HG03135 (cell line): Measurements from ENCODE around the gene OR2V2.

Experiments
- ATAC-seq: cut with Tn5 transposase; IDR thresholded peaks from one replicate; pipeline ENCODE4 v1.9.1; 2021; ENCODE audit warnings: mild to moderate bottlenecking, moderate library complexity; ENCODE audit not compliant: unreplicated experiment

The OR2V2 gene

DNA sequence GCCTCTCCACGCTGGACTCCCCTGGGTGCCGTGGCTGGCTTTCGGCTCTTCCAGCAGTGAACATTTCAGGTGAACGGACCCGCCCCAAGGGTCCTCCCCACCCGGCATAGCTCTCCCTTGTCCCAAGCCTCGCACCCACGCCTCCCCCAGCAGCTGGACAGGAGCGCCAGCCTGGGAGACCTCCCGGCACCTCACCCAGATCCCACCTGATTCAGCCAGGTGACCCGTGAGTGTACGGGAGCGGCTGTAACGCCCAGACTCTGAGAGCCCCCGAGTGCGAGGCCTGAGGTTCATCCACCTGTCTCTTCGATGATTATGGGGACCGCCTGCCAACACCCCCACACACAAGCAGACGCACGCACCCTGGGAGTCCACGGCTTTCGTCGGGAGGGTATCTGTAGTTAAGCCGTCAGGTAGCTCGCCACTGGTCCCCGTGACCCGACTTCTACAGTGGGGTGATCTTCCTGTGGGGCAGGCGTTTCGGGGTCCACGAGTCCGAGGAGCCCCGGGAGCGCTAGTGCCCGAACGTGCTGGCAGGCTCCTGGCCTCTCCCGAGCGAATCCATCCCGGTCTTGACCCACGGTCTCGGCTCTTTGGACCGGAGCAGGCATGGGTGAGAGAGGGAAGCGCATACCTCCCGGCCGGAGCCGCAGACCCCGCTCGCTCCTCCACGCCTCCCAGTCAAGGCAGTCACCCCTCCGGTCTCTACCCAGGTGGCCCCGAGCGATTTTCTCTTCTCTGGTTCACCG lies 42.8 kb downstream of the OR2V2 start:
- ATAC-seq, result no peak

DNA sequence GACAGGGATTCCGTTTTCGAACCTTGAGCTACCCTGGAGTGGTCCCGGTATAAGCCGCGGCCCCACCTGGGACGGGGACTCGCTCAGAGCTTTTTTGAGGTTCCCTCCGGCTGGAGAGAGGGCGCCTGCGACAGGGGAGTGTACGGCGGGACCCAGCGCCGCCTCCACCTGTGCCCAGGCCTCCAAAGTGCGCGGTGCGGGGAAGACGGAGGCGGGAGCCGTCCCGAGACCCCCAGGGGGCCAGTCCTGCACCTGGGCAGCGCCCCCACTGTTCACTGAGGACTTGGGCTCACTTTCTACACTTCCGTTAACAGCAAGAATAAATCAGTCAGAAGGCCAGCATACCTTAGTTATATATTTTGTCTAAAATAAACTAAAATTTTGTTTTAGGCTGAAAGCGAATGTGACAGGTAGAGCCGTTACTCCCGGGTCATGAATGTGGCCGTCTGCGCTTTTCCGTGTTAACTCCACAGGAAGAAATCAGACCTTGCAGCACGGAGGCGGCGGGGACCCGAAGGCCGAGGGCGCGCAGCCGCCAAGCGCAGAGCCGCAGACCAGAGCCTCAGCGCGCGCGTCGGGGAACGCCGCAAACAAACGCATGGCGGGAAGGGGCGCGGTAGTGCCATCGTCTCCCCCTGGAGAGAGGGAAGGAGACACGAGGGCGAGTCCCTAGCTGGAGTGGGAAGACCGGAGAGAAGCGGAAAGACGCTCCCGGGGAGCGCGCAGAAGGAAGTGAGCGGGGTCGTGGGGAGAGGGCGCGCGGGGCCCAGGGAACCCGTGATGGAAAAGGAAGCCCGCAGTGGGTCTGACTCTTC lies 43.5 kb downstream of the OR2V2 start:
- ATAC-seq, result peak; percentile 5

DNA sequence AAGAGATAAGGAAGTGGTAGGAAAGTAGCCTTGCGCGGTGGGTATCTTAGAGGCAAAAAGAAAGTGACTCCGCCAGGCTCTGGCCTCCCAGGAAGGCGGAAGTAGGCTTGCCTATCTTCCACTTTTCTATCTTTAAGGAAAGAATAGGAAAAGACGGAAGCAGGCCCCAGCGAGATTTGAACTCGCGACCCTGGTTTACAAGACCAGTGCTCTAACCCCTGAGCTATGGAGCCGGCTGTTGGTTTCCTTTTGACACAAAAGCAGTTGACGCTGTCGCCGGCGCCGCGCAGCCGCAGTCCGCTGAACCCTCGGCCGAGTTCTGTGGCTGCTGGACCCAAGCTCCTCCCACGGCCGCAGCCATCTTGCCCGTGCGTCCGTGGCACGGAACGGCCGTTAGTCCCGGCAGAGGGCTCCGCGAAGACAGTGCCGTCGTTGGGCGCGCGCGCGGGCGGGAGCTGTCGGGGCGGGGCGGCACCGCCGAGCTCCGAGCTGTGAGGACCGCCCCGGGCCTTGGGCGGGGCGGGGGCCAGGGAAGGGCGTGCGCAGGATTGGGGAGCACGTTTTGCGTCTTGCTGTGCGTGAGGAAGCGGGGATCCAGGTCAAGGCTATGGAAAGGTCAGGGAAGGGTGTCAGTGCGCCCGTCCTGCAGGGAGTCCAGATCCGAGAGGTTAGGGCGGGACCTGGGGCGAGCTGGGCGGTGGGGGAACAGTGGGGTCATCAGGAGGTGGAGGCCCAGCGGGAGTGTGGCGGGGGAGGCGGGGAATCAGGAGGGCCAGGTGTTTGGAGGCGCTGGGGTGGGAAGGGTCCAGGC lies 44.3 kb downstream of the OR2V2 start:
- peak; percentile 49 for ATAC-seq

DNA sequence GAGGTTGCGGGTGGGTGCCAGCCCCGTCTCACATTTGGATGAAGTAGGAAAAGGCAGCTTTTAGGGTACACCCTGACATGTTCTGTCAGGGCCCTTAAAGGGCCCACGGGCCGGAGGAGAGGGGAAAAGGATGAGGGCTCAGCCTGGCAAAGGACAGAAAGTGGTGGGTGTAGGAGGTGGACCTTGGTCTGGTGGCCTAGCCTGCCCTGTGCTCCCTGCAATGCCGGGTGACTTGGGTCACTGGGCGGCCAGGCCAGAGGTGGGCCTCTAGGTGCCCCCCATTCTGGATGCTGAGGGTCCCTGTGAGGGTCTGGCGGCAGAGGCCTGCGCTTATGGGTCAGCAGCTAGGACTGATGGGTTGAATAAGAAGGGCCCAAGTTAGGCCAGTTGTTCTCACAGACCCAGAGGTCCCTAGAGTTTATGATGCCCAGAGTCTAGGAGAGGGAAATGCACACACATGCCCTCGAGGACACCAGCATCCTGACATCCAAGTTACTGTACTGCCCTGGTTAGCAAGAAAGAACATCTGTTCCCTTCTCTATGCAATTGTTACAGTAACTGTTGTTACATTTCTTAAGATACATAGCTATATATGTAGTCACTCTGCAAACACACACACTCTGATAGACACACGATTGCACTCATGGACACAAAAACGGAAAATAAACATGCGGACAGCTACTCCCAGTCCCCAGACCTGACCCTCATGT lies 45.1 kb downstream of the OR2V2 start:
- ATAC-seq, result no peak

DNA sequence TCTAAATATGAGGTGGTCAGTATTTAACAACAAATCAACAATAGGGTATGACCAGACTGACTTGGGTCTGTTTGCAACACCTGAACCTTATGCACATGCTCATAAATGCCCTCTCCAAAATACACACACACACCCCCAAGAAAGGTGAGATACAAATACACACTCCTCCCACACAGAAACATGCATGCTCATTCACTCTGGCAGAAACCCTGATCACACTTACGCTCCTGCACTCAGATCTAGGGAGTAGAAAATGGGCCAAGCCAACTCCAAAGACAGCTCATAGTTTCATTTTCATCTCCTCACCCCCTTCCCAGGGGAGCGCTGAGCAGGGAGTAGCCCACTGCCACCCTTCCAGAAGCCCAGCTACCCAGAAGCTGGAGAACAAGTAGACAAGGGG lies 46.3 kb downstream of the OR2V2 start:
- no peak for ATAC-seq

DNA sequence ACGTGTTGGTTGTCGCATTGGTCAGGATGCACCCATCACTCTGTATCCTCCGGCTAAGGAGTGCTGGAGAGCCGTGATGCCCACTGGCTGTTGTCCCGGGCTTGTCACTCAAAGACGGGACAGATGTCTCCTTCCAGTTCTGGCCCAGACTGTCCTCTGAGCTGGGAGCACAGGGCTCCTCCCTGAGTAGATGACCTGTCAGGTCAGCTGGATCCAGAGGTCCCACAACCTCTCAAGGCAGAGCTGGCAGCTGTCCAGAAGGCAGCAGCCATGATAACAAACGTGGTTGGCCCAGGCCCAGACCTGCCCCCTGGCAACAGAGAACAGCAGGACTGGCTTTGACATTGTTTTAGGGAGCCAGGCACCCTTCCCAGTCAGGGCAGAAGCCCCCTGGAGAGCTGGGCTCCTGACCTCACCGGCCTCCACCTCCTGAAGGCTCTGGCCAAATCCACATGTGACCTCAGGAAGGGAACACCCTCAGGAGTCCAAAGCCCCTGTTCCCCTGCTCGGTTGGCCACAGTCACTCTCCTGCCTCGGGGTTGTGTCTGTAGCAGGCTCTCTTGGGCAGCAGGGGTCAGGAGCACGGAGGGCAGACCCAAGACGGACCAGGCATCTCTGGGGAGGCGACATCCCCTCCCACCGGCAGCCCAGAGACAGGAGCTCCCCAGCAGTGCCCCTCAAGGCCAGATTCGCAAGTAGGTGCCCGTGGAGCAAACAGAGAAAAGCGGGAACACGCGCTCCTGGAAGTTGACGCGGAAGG lies 47.3 kb downstream of the OR2V2 start:
- no peak for ATAC-seq

DNA sequence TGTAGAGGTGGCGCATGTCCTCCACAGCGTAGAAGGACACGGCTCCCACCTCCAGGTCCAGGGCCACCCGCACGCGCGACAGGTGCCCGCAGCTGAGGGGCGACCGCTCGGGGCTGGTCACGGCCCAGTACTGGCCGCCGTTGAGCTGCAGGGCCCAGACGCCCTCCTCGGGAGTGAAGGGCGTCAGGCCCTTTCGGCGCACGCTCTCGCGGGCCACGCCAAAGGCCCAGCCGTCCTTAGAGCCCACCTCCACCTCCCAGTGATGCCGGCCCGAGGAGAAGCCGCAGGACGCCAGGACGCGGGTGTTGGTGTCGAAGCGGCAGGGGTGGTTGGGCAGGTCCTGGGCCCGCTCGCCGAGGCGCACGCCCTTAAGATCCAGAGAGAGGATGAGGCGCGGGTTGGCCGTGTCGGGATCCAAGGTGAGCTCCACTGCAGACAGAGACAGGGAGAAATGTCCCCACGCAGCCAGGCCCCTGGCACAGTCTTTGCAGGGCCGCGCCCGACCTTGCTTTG lies 47.9 kb downstream of the OR2V2 start:
- ATAC-seq, result no peak

DNA sequence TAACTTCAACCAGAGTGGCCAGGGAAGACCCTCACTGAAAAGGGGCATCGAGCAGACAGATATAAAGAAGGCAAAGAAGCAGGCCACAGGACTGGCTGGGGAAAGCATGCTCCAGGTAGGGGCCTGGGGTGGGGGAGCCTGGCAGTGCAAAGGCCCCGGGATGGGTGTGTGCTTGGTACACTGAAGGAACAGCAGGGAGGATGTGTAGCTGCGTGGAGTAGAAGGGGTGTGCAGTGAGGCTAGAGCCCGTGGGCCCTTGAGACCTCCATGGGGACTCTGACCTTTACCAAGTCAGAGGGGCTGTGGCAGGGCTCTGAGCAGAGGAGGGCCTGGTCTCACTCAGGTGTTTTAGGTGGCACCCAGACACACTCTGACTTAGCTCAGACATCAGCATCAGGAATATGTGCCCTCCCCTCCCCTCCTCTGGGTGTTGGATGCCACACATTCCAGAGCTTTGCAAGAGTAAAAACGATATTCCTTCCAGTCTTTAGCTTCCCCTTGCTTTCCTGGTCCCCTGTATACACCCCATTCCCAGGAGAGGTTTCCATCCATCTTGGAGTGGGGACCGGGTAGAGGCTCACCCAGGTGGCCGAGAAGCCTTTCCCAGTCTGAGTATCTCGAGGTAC lies 50.1 kb downstream of the OR2V2 start:
- ATAC-seq, result no peak

DNA sequence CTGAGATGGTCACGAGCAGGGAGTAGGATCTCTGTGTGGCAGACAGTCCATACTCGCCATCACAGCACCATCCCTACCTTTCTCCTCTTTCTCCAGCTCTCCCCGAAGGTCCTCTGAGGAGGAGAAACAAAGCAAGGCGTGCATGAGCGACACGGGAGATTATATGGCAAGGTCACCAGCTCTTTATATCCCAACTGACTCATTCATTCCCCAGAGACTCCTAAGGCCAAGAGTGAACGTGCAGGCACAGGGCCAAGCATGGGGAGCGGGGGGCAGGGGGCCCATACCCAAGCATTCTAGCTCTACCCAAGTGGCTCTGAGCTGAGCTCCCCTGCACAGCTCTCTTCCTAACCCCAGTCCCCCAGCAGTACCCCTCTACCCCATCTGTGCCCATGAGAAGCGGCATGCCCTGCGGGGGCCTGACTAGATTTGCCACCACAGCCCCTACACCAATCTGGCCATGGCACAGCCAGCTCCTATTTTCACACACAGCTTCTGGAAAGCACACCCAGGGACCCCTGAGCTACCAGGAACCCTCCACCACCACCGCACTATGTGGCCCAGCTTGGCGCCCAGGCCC lies 50.8 kb downstream of the OR2V2 start:
- ATAC-seq, result no peak

DNA sequence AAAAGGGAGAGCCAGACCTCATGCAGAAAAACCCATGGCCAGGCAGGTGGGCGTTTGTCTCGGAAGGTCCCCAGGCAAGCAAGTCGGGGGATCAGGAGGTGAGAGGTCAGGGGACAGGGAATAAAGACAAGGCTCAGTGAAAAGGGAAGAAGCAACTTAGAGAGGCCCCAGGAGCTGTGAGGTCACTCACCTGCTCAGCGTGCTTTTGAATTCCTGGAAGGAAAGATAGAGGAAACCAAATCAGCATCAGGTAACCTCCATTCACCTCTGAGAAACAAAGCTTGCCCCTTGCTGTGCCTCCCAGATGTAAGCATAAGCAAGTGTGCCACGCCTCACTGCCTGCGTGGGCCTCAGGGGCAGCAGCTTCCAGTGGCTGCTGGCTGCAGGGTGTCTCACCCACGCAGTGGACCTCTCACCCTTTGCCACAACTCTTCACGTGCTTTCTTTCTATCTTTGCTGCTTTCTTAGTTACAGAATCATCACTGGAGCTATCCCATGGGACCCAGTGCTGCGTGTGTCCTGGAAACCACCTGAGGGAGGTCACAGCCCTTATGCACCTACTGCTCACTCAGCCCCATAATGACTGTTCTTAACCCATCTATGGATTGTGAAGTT lies 51.6 kb downstream of the OR2V2 start:
- ATAC-seq, result no peak

DNA sequence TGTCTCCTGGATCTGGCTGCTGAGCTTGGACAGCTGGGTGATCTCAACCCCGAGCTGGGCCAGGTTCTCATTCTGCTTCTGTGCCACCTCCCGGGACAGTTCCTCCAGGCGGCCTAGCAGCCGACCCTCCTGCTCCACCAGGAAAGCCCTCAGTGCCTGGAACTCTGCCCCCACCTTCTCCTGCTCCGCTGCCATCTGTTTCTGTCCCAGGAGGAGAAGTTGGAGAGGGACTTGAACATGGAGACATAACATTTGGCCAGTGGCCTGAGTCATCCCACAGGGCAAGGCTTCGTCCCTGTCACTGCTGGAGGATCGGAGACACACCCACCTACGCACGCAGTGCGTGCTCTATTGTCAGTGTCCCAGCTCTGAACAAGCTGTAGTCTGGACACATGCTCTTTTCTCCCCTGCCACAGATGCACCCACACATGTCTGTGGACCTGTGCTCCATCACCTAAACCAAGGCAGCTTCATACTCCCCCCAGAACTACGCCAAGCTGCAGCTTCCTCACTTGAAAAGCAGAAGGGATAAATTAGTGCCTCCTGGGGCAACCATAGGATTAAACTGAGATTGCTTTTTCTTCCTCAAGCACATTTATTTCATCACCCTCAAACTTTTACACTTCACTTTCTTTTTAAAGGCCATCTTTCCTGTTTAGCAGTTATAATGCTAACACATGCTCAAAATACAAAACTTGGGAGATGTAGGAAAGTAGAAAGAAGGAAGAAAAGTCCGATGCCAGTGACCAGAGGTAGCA lies 52.7 kb downstream of the OR2V2 start:
- no peak for ATAC-seq

DNA sequence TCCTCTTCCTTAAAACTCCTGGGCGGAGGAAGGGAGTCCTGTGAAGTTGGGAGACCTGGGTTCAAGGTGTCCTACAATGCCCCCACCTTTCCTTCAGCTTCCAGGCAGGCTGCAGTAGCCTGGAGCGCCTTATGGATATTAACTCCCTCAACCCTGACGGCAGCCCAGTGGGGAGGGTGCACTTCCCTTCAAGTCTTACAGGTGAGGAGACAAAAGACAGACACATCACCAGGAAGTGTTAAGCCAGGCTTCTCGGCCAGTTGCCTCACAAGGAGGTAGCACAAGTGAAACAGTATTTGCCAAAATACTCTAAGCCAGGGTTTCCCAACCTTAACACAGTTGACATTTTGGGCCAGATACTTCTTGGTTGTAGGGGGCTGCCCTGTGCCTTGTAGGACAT lies 53.4 kb downstream of the OR2V2 start:
- ATAC-seq, result no peak

DNA sequence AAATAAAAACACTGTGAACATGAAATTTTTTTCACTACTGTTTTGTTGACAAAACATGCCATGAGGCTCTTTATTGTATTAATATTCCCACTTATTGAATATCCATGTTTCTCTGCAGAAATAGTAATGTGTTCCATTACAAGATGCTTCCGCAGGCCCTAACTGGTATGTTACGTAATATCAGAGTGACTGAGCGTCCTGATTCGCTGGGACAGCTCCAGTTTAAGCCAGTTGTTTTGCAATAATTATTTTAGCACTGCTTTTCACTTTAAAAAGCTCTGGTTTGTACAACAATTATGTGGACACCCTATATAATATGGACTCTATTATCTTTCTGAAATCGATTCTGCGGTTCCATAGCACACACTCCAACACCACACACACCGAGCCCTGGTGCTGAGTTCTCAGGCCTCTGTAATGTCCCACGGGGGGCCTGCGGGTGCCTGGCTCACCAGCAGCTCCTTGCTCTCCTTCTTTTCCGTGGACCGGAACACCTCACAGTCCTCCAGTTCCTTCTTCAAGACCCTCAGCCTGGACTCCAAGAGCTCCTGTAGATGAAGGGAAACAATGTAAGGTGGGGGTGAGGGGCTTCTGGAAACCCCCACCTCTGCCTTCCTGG lies 55.8 kb downstream of the OR2V2 start:
- no peak for ATAC-seq

DNA sequence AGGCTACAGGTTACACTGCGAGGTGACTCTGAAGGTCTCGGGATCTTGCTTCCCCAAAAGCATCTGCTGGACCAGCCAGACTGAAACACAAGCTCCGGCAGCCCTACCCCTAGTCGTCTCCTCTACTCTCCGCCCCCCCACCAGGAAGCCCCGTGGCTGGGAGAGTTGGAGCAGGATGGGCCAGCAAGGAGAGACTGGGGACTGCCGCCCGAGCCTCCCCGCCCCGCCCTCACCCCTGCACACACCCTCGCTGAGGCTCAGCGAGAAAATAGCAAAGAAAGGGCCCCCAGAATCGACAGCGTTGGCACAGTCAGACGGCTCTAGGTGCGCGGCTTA lies 56.4 kb downstream of the OR2V2 start:
- no peak for ATAC-seq

DNA sequence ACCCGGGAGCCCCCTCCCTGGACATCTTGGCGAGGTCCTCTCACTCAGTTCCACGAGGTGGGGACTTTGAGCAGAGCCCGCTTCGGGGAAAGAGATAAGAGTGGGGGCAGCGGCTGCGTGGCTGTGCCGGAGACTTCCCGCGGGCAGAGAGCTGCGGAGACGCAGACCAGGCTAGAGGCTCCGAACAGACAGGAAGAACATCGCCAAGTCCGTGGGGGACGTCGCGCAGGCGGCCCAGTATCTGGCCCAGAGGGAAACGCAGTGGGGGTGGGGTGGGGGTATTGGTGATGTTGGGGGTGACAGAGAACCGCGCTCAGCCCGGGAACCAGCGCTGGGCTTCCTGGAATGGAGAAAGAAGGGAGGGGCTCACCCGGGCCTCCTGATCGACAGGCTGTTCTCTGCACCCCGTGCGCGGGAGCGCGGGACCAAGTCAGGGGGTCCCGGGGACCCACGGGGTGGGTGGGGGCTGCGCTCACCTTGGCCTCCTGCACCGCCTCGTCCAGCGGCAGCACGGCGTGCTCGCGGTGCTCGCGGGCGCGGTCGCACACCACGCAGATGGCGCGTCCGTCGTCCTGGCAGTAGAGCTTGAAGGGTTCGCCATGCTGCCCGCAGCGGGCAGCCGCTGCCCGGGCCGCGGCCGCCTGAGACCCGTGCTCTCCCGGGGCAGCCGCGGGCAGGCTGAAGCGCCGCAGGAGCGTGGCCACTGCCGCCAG lies 56.9 kb downstream of the OR2V2 start:
- ATAC-seq, result no peak

DNA sequence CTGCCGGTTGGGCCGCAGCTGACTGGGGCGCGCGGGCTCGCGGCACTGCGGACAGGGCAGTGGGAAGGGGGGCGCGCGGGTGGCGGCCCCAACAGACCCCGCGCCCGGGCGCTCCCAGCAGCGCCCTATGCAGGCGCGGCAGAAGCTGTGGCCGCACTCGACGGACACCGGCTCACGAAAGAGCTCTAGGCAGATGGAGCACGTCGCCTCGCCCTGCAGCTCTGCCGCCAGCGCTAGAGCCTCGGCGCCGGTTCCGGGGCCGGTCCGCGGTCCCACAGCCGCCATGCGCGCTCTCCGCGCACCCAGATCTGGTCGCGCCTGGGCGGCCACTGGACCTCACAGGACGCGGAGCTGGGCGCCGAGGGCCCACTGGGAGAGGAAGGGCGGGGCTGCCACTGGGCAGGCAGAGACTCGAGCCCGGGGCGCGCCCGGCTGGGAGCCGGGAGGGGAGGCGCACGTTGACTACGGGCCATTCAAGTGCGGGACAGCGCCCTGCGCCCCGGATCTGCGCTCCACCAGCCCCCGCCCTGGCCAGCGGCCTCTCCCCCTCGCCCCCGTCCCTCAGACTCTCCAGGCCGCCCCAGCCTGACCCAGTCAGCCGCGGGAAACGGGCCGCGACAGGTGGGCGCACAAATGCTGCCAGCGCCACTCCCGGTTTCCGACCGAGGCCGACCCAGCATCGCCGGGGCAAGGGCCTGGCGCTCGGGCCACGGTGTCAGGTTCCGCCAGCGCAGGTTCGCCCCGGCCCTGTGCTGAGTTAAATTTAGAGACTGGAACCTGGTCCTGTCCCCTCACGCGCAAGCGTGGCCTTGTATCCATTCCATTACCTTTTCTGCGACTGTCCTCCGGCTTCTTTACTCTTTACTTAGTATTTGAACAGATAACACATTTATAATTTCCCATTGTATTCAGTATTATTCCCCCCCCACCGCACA lies 57.7 kb downstream of the OR2V2 start, which contains the start of gene TRIM7:
Gene TRIM7 (minus strand): TSS at position 371 of the 935 bp plus-strand sequence. CDS start 86 bp downstream, at position 285.
- ATAC-seq, result no peak
